ENCODE measurements around the gene KCNMB2.

- TF ChIP-seq ARNT (IDR thresholded peaks at IDR 0.05) (no peak), SP1 (IDR thresholded peaks at IDR 0.05) (no peak), BHLHE40 (IDR thresholded peaks at IDR 0.05; ENCODE audit: borderline replicate concordance) (no peak), TARDBP (IDR thresholded peaks at IDR 0.05) (no peak), PKNOX1 (IDR thresholded peaks at IDR 0.05) (no peak), SUZ12 (IDR thresholded peaks at IDR 0.05) (no peak), NFRKB (IDR thresholded peaks at IDR 0.05) (no peak), FOXK2 (IDR thresholded peaks at IDR 0.05) (no peak), CTBP1 (IDR thresholded peaks at IDR 0.05; ENCODE audit: borderline replicate concordance) (no peak), FOXM1 (IDR thresholded peaks at IDR 0.05; ENCODE audit: borderline replicate concordance) (no peak)
Measured at GRCh38 chr3:178785961-178786360, 249.7 kb downstream of the KCNMB2 start.

Measured in HEK293T (cell line).